HAP-1 (cell line): ENCODE results near the gene ADAMTS15.

Source experiments
- DNase-seq, 2 experiments: peaks; one replicate each; pipeline ENCODE4 v3.0.0-alpha.2; 2016 to 2020; ENCODE audit warnings: low spot score in 2 of 2
- H3K27me3 ChIP-seq: fragments of 250-450 bp; sonication (Bioruptor Pico); 2 replicates; pipeline ENCODE4 v1.5.1; 2020; ENCODE audit warnings: low read depth, mild to moderate bottlenecking, moderate library complexity
- H3K36me3 ChIP-seq: fragments of 250-450 bp; sonication (Bioruptor Pico); replicated peaks from 2 replicates; pipeline ENCODE4 v1.5.1; 2020; ENCODE audit warnings: mild to moderate bottlenecking
- H3K4me1 ChIP-seq: fragments of 250-450 bp; sonication (Bioruptor Pico); 2 replicates; pipeline ENCODE4 v1.5.1; 2020; ENCODE audit warnings: mild to moderate bottlenecking
- H3K4me3 ChIP-seq: fragments of 250-450 bp; sonication (Bioruptor Pico); 2 replicates; pipeline ENCODE4 v1.5.1; 2020; ENCODE audit warnings: mild to moderate bottlenecking, moderate library complexity
- H3K9me3 ChIP-seq: fragments of 250-450 bp; sonication (Bioruptor Pico); 2 replicates; pipeline ENCODE4 v1.5.1; 2020; ENCODE audit warnings: mild to moderate bottlenecking, moderate library complexity
- in situ Hi-C: fragments of 300-500 bp; cut with MboI; formaldehyde crosslinking; loops from 3 replicates; pipeline ENCODE4 v1.14.3; 2020; ENCODE audit warnings: low sequenced_read_pairs, inconsistent platforms, mixed read lengths

Gene ADAMTS15

GRCh38 chr11:130424613-130425140 lies 23.8 kb upstream of the ADAMTS15 start:
- in situ Hi-C loops, result loop anchor here (10.0 kb wide), 1 partner anchor 210 kb away; no protein-coding TSS in a partner anchor
- H3K9me3 ChIP-seq, result no peaks in the 10 kb centered on the region
- no peaks in the 10 kb centered on the region for H3K4me1 ChIP-seq
- no peak for DNase-seq
- H3K4me3 ChIP-seq, result no peak overlapping the region
- peaks cover 54% of the 10 kb centered on the region for H3K27me3 ChIP-seq
- H3K36me3 ChIP-seq, result no peaks in the 10 kb centered on the region

GRCh38 chr11:130425156-130425555 lies 23.3 kb upstream of the ADAMTS15 start:
- Histone ChIP-seq H3K36me3 (no peaks in the 10 kb centered on the region), H3K9me3 (no peaks in the 10 kb centered on the region), H3K4me3 (no peak overlapping the region), H3K27me3 (peaks cover 57% of the 10 kb centered on the region), H3K4me1 (no peaks in the 10 kb centered on the region)
- DNase-seq, result no peak
- in situ Hi-C loops, result loop anchor here (10.0 kb wide), 1 partner anchor 210 kb away; no protein-coding TSS in a partner anchor

GRCh38 chr11:130426223-130426836 lies 22.1 kb upstream of the ADAMTS15 start:
- Histone ChIP-seq H3K4me3 (no peak overlapping the region), H3K9me3 (no peaks in the 10 kb centered on the region), H3K36me3 (no peaks in the 10 kb centered on the region), H3K27me3 (peaks cover 60% of the 10 kb centered on the region), H3K4me1 (no peaks in the 10 kb centered on the region)
- in situ Hi-C loops, result loop anchor here (10.0 kb wide), 1 partner anchor 212 kb away; no protein-coding TSS in a partner anchor
- no peak for DNase-seq

GRCh38 chr11:130426837-130427341 lies 21.6 kb upstream of the ADAMTS15 start:
- in situ Hi-C loops, result loop anchor here (10.0 kb wide), 1 partner anchor 212 kb away; no protein-coding TSS in a partner anchor
- Histone ChIP-seq H3K36me3 (no peaks in the 10 kb centered on the region), H3K27me3 (peaks cover 64% of the 10 kb centered on the region), H3K4me3 (no peak overlapping the region), H3K4me1 (no peaks in the 10 kb centered on the region), H3K9me3 (no peaks in the 10 kb centered on the region)
- no peak for DNase-seq

GRCh38 chr11:130427581-130428315 lies 20.7 kb upstream of the ADAMTS15 start:
- Histone ChIP-seq H3K9me3 (no peaks in the 10 kb centered on the region), H3K27me3 (peaks cover 65% of the 10 kb centered on the region), H3K4me3 (peak overlapping the region; percentile 2; the same call in 1 of the 2 replicates), H3K4me1 (no peaks in the 10 kb centered on the region), H3K36me3 (no peaks in the 10 kb centered on the region)
- DNase-seq, result peak in 1 of 2 experiments; percentile 17
- in situ Hi-C loops, result loop anchor here (10.0 kb wide), 1 partner anchor 213 kb away; no protein-coding TSS in a partner anchor

GRCh38 chr11:130428316-130429119 lies 19.9 kb upstream of the ADAMTS15 start, which contains the start of gene ADAMTS8:
ADAMTS8 (minus strand) TSS chr11:130428609; CDS start chr11:130428286, 323 bp downstream.
- Histone ChIP-seq H3K36me3 (no peaks in the 10 kb centered on the region), H3K27me3 (peaks cover 65% of the 10 kb centered on the region), H3K4me3 (peak within 1 kb of the TSS; percentile 2; the same call in 1 of the 2 replicates), H3K9me3 (no peaks in the 10 kb centered on the region), H3K4me1 (no peaks in the 10 kb centered on the region)
- in situ Hi-C loops, result loop anchor here (10.0 kb wide), 1 partner anchor 214 kb away; no protein-coding TSS in a partner anchor
- no peak for DNase-seq

GRCh38 chr11:130429120-130429681 lies 19.2 kb upstream of the ADAMTS15 start:
- no peaks in the 10 kb centered on the region for H3K36me3 ChIP-seq
- H3K27me3 ChIP-seq, result peaks cover 61% of the 10 kb centered on the region
- in situ Hi-C loops, result loop anchor here (10.0 kb wide), 1 partner anchor 214 kb away; no protein-coding TSS in a partner anchor
- no peak overlapping the region for H3K4me3 ChIP-seq
- no peak for DNase-seq
- no peaks in the 10 kb centered on the region for H3K9me3 ChIP-seq
- H3K4me1 ChIP-seq, result no peaks in the 10 kb centered on the region

GRCh38 chr11:130429983-130430382 lies 18.5 kb upstream of the ADAMTS15 start:
- Histone ChIP-seq H3K27me3 (peaks cover 54% of the 10 kb centered on the region), H3K4me1 (no peaks in the 10 kb centered on the region), H3K36me3 (no peaks in the 10 kb centered on the region), H3K9me3 (no peaks in the 10 kb centered on the region), H3K4me3 (no peak overlapping the region)
- in situ Hi-C loops, result loop anchor here (10.0 kb wide), 1 partner anchor 215 kb away; no protein-coding TSS in a partner anchor
- no peak for DNase-seq

- Histone ChIP-seq H3K27me3 (peaks cover 42% of the 10 kb centered on the region), H3K36me3 (no peaks in the 10 kb centered on the region), H3K9me3 (no peaks in the 10 kb centered on the region), H3K4me1 (0 out of 2 replicates have a peak, but pooled peaks cover 3% of the 10 kb centered on the region), H3K4me3 (no peak overlapping the region)
- DNase-seq, result peak; percentile 58 to 86
- in situ Hi-C loops, result no loop called here
These were observed 17.1 kb upstream of the ADAMTS15 start for GRCh38 chr11:130431331-130431773.

GRCh38 chr11:130431801-130432200 lies 16.6 kb upstream of the ADAMTS15 start:
- Histone ChIP-seq H3K27me3 (peaks cover 38% of the 10 kb centered on the region), H3K36me3 (no peaks in the 10 kb centered on the region), H3K4me1 (0 out of 2 replicates have a peak, but pooled peaks cover 3% of the 10 kb centered on the region), H3K9me3 (no peaks in the 10 kb centered on the region), H3K4me3 (no peak overlapping the region)
- in situ Hi-C loops, result no loop called here
- DNase-seq, result no peak

GRCh38 chr11:130433357-130433756 lies 15.1 kb upstream of the ADAMTS15 start:
- H3K4me3 ChIP-seq, result no peak overlapping the region
- H3K9me3 ChIP-seq, result no peaks in the 10 kb centered on the region
- in situ Hi-C loops, result no loop called here
- H3K4me1 ChIP-seq, result 0 out of 2 replicates have a peak, but pooled peaks cover 3% of the 10 kb centered on the region
- no peak for DNase-seq
- no peaks in the 10 kb centered on the region for H3K36me3 ChIP-seq
- H3K27me3 ChIP-seq, result peaks cover 28% of the 10 kb centered on the region

- DNase-seq, result peak; percentile 74 to 75
- H3K36me3 ChIP-seq, result no peaks in the 10 kb centered on the region
- in situ Hi-C loops, result loop anchor here (5.0 kb wide), 1 partner anchor 433 kb away; no protein-coding TSS in a partner anchor
- H3K4me3 ChIP-seq, result peak overlapping the region; percentile 34
- H3K4me1 ChIP-seq, result 0 out of 2 replicates have a peak, but pooled peaks cover 3% of the 10 kb centered on the region
- H3K9me3 ChIP-seq, result no peaks in the 10 kb centered on the region
- H3K27me3 ChIP-seq, result peaks cover 16% of the 10 kb centered on the region
These were observed 13.8 kb upstream of the ADAMTS15 start for GRCh38 chr11:130434521-130435223.
